H1 (cell line): ENCODE results near the gene TEN1. TPM values are rescaled to one million over a fixed set of nuclear protein-coding genes. Genes with fewer than 3 reads are reported as not detected.

Experiments
- CTCF ChIA-PET: fragments of 300-600 bp; sonication (Branson Sonifier 250); formaldehyde crosslinking; loops from one replicate; lab custom pipeline; 2021; ENCODE audit not compliant: partially characterized antibody; lab: Charles Lee
- POLR2A ChIA-PET: fragments of 300-600 bp; sonication (Branson Sonifier 250); formaldehyde crosslinking; loops from one replicate; lab custom pipeline; 2021; ENCODE audit warnings: inconsistent platforms; ENCODE audit not compliant: partially characterized antibody; lab: Charles Lee
- DNase-seq, 2 experiments: peaks; one replicate each; pipeline versions ENCODE4 v3.0.0 to v3.0.0-alpha.2; 2010 to 2022; ENCODE audit warnings: low spot score in 2 of 2, low read depth in 1 of 2, mixed read lengths in 1 of 2
- FAIRE-seq: peaks from 2 replicates; lab custom pipeline; 2011; peaks lifted over from hg19 to GRCh38; lab: Jason Lieb, UNC
- H2AFZ ChIP-seq: 2 replicates; pipeline ENCODE4 v1.8.1; 2012; ENCODE audit warnings: low read length, inconsistent platforms
- H2AK5ac ChIP-seq: 2 replicates; pipeline ENCODE4 v1.6.1; 2013; ENCODE audit warnings: low read depth, low read length
- H2BK120ac ChIP-seq: replicated peaks from 2 replicates; pipeline ENCODE3; 2013; ENCODE audit warnings: low read depth, low read length, inconsistent platforms
- H2BK12ac ChIP-seq: 2 replicates; pipeline ENCODE4 v1.6.1; 2013; ENCODE audit warnings: low read depth, low read length
- H2BK15ac ChIP-seq: 2 replicates; pipeline ENCODE4 v1.6.1; 2013; ENCODE audit warnings: low read length
- H2BK20ac ChIP-seq: 2 replicates; pipeline ENCODE4 v1.6.1; 2013; ENCODE audit warnings: low read length
- H2BK5ac ChIP-seq: 2 replicates; pipeline ENCODE4 v1.6.1; 2013; ENCODE audit warnings: low read depth, low read length
- H3K14ac ChIP-seq: 2 replicates; pipeline ENCODE4 v1.6.1; 2013; ENCODE audit warnings: inconsistent platforms; ENCODE audit not compliant: insufficient read length
- H3K18ac ChIP-seq: 2 replicates; pipeline ENCODE4 v1.6.1; 2013; ENCODE audit warnings: low read length; ENCODE audit errors: extremely low read depth
- H3K23ac ChIP-seq: 2 replicates; pipeline ENCODE4 v1.6.1; 2013; ENCODE audit warnings: inconsistent platforms; ENCODE audit not compliant: insufficient read length
- H3K23me2 ChIP-seq: 2 replicates; pipeline ENCODE4 v1.6.1; 2013; ENCODE audit warnings: low read depth, low read length
- H3K27ac ChIP-seq: 2 replicates; pipeline ENCODE4 v1.6.1; 2011; ENCODE audit warnings: low read depth, low read length, inconsistent platforms
- H3K27me3 ChIP-seq, 4 experiments: replicated peaks in 1 of 4; 1 replicate in 1 of 4; 2 replicates in 3 of 4; pipeline versions ENCODE4 v1.6.1 to v1.8.1; 2011 to 2013; ENCODE audit warnings: low read length in 3 of 4, mild to moderate bottlenecking in 3 of 4, inconsistent platforms in 2 of 4, mixed read lengths in 2 of 4, moderate library complexity in 1 of 4; ENCODE audit not compliant: control insufficient read depth in 3 of 4, insufficient read depth in 3 of 4; ENCODE audit errors: extremely low read depth in 1 of 4
- H3K36me3 ChIP-seq, 4 experiments: 2 replicates each; pipeline versions ENCODE4 v1.6.1 to v1.8.1; 2011 to 2013; ENCODE audit warnings: mild to moderate bottlenecking in 4 of 4, low read length in 3 of 4, moderate library complexity in 2 of 4, control low read depth in 1 of 4, inconsistent platforms in 1 of 4; ENCODE audit not compliant: insufficient read depth in 4 of 4, control insufficient read depth in 2 of 4
- H3K4ac ChIP-seq: replicated peaks from 2 replicates; pipeline ENCODE3; 2013; ENCODE audit warnings: low read length, low read depth, mixed read lengths, inconsistent platforms; ENCODE audit not compliant: insufficient read length
- H3K4me1 ChIP-seq, 4 experiments: replicated peaks in 1 of 4; 1 replicate in 1 of 4; 2 replicates in 3 of 4; pipeline versions ENCODE4 v1.6.1 to v1.8.1; 2011 to 2013; ENCODE audit warnings: low read length in 3 of 4, inconsistent platforms in 2 of 4, mixed read lengths in 1 of 4; ENCODE audit not compliant: insufficient read depth in 4 of 4, control insufficient read depth in 3 of 4
- H3K4me2 ChIP-seq, 2 experiments: 2 replicates each; pipeline versions ENCODE4 v1.6.1 to v1.8.1; 2011 to 2013; ENCODE audit warnings: low read depth in 2 of 2, low read length in 2 of 2, control low read depth in 1 of 2, inconsistent platforms in 1 of 2, mild to moderate bottlenecking in 1 of 2; ENCODE audit not compliant: insufficient read depth in 1 of 2
- H3K4me3 ChIP-seq, 4 experiments: fragments of 200-600, 300-600 bp in 1 of 4; sonication (generic), shearing (Covaris generic), sonication (Bioruptor Twin) in 1 of 4; 2 replicates each; pipeline versions ENCODE4 v1.5.1 to v1.8.1; 2011 to 2016; ENCODE audit warnings: low read length in 4 of 4, low read depth in 3 of 4, control low read depth in 2 of 4, inconsistent platforms in 2 of 4, mild to moderate bottlenecking in 2 of 4, mixed read lengths in 1 of 4, moderate library complexity in 1 of 4; ENCODE audit not compliant: insufficient read depth in 2 of 4; ENCODE audit errors: extremely low read depth in 1 of 4
- H3K56ac ChIP-seq: replicated peaks from 2 replicates; pipeline ENCODE3; 2013; ENCODE audit warnings: low read depth, mild to moderate bottlenecking, mixed read lengths, low read length, inconsistent platforms; ENCODE audit not compliant: insufficient read length
- H3K79me1 ChIP-seq: 2 replicates; pipeline ENCODE4 v1.6.1; 2013; ENCODE audit warnings: low read depth, low read length, control low read depth
- H3K79me2 ChIP-seq, 2 experiments: 2 replicates each; pipeline versions ENCODE4 v1.6.1 to v1.8.1; 2012 to 2013; ENCODE audit warnings: low read length in 2 of 2, mild to moderate bottlenecking in 2 of 2, inconsistent platforms in 1 of 2; ENCODE audit not compliant: insufficient read depth in 2 of 2, control insufficient read depth in 1 of 2
- H3K9ac ChIP-seq, 4 experiments: replicated peaks in 1 of 4; 1 replicate in 1 of 4; 2 replicates in 3 of 4; pipeline versions ENCODE4 v1.6.1 to v1.8.1; 2011 to 2013; ENCODE audit warnings: low read depth in 3 of 4, low read length in 3 of 4, control low read depth in 2 of 4, mild to moderate bottlenecking in 2 of 4, moderate library complexity in 2 of 4, inconsistent platforms in 1 of 4; ENCODE audit errors: extremely low read depth in 1 of 4
- H3K9me3 ChIP-seq, 2 experiments: 2 replicates each; pipeline versions ENCODE4 v1.6.1 to v1.8.1; 2012 to 2013; ENCODE audit warnings: mild to moderate bottlenecking in 2 of 2, moderate library complexity in 2 of 2, control low read depth in 1 of 2, inconsistent platforms in 1 of 2, low read depth in 1 of 2, low read length in 1 of 2, mixed read lengths in 1 of 2; ENCODE audit not compliant: insufficient read depth in 2 of 2
- H4K20me1 ChIP-seq, 2 experiments: replicated peaks in 1 of 2; 2 replicates each; pipeline versions ENCODE3 to v1.8.1; 2011 to 2013; ENCODE audit warnings: inconsistent platforms in 2 of 2, low read length in 2 of 2, mild to moderate bottlenecking in 1 of 2; ENCODE audit not compliant: insufficient read depth in 2 of 2, control insufficient read depth in 1 of 2
- H4K5ac ChIP-seq: 2 replicates; pipeline ENCODE4 v1.6.1; 2013; ENCODE audit warnings: low read length, low read depth, mixed read lengths, inconsistent platforms; ENCODE audit not compliant: insufficient read length
- H4K8ac ChIP-seq: 2 replicates; pipeline ENCODE4 v1.8.0; 2013; ENCODE audit warnings: mild to moderate bottlenecking, moderate library complexity, low read length, inconsistent platforms; ENCODE audit not compliant: insufficient read depth; ENCODE audit errors: extremely low read depth
- H4K91ac ChIP-seq: replicated peaks from 2 replicates; pipeline ENCODE3; 2013; ENCODE audit warnings: low read length, mixed read lengths, inconsistent platforms; ENCODE audit not compliant: insufficient read length
- CBX8 ChIP-seq: fragments of 300-800, 300-1000 bp; sonication (generic); IDR thresholded peaks from 2 replicates; pipeline ENCODE4 v1.7.1; 2016; ENCODE audit warnings: low read depth, low read length, borderline replicate concordance
- EP300 ChIP-seq, 2 experiments: IDR thresholded peaks; 1 replicate in 1 of 2; 2 replicates in 1 of 2; pipeline ENCODE4 v1.6.1; 2011 to 2012; ENCODE audit warnings: low read depth in 2 of 2, low read length in 2 of 2, mild to moderate bottlenecking in 2 of 2, borderline replicate concordance in 1 of 2, inconsistent platforms in 1 of 2, moderate library complexity in 1 of 2
- FOSL1 ChIP-seq: IDR thresholded peaks from 2 replicates; pipeline ENCODE4 v1.6.1; 2011; ENCODE audit warnings: mild to moderate bottlenecking, low read depth, low read length, moderate library complexity; ENCODE audit not compliant: insufficient read depth
- GABPA ChIP-seq: IDR thresholded peaks from 2 replicates; pipeline ENCODE4 v1.6.1; 2011; ENCODE audit warnings: mild to moderate bottlenecking, low read length, moderate library complexity, borderline replicate concordance; ENCODE audit not compliant: insufficient read depth
- KDM5A ChIP-seq: fragments of 200-600 bp; IDR thresholded peaks from 2 replicates; pipeline ENCODE4 v1.7.1; 2012; ENCODE audit warnings: mild to moderate bottlenecking, low read length, inconsistent platforms, mixed read lengths
- MAFK ChIP-seq: IDR thresholded peaks from 2 replicates; pipeline ENCODE4 v1.6.1; 2012; ENCODE audit warnings: low read depth, mild to moderate bottlenecking, improper control_type of control experiment, low read length
- NANOG ChIP-seq: IDR thresholded peaks from 2 replicates; pipeline ENCODE4 v1.6.1; 2011; ENCODE audit warnings: low read length, low read depth, mild to moderate bottlenecking, inconsistent platforms; ENCODE audit not compliant: insufficient read depth, poor library complexity, severe bottlenecking
- POLR2A ChIP-seq, 2 experiments: IDR thresholded peaks; 1 replicate in 1 of 2; 2 replicates in 1 of 2; pipeline ENCODE4 v1.6.1; 2011; ENCODE audit warnings: low read depth in 2 of 2, low read length in 2 of 2, mild to moderate bottlenecking in 2 of 2; ENCODE audit errors: control extremely low read depth in 1 of 2
- POLR2AphosphoS5 ChIP-seq: IDR thresholded peaks from 2 replicates; pipeline ENCODE4 v1.6.1; 2011; ENCODE audit warnings: low read depth, low read length
- SP1 ChIP-seq: IDR thresholded peaks from 2 replicates; pipeline ENCODE4 v1.6.1; 2011; ENCODE audit warnings: low read depth, low read length
- SP2 ChIP-seq: IDR thresholded peaks from 2 replicates; pipeline ENCODE4 v1.6.1; 2012; ENCODE audit warnings: mild to moderate bottlenecking, low read length, inconsistent platforms
- TBP ChIP-seq: IDR thresholded peaks from 2 replicates; pipeline ENCODE4 v1.6.1; 2011; ENCODE audit warnings: low read depth, low read length, improper control_type of control experiment
- ZNF274 ChIP-seq: IDR thresholded peaks from 2 replicates; pipeline ENCODE4 v1.7.0; 2012; ENCODE audit warnings: low read length, borderline replicate concordance; ENCODE audit errors: extremely low read depth
- WGBS, 2 experiments: shearing (Covaris generic) in 1 of 2; methylation state at CpG; one replicate each; pipeline versions ENCODE4 v1.1.6 to v1.1.7; 2013 to 2015; ENCODE audit warnings: low lambda C conversion rate in 2 of 2, mixed read lengths in 2 of 2, inconsistent platforms in 1 of 2, low coverage in 1 of 2, missing lambda C conversion rate in 1 of 2; ENCODE audit not compliant: insufficient replicate concordance in 2 of 2, insufficient coverage in 1 of 2, insufficient read length in 1 of 2; ENCODE audit errors: extremely low coverage in 1 of 2, missing lambda C conversion rate in 1 of 2; 5-methylcytosine and 5-hydroxymethylcytosine counted together
- polyA plus RNA-seq, 7 experiments: library from polyadenylated mRNA; depleted of rRNA in 3 of 7; stranded (reverse) in 5 of 7; unstranded in 2 of 7; fragments of >200 nt in 5 of 7; fragments of 200-250 nt in 2 of 7; gene quantifications; 1 replicate in 5 of 7; 2 replicates in 1 of 7; 4 replicates in 1 of 7; pipeline versions ENCODE4 v1.2.1 to v1.2.3, GENCODE V29; 2011 to 2013; ENCODE audit warnings: missing spikeins in 2 of 7, mixed read lengths in 2 of 7
- total RNA-seq: library from RNA; stranded (reverse); fragmentation: NEBNext Ultra II Directional; extraction: Animal tissue kit (Norgen Biotek cat#: 25700); gene quantifications from 2 replicates; pipeline ENCODE4 v1.2.1, GENCODE V29; 2021
- TF ChIP-seq, protein P1 (sequence below): IDR thresholded peaks from 2 replicates; pipeline ENCODE4 v1.6.1; 2012; ENCODE audit warnings: inconsistent platforms

TEN1 gene
- total and polyA plus RNA-seq, 2 of the 8 experiments (the other 6 are each of a cell fraction or from before 2014, with no cell fraction given): 15.9 to 18.7 TPM

DNA sequence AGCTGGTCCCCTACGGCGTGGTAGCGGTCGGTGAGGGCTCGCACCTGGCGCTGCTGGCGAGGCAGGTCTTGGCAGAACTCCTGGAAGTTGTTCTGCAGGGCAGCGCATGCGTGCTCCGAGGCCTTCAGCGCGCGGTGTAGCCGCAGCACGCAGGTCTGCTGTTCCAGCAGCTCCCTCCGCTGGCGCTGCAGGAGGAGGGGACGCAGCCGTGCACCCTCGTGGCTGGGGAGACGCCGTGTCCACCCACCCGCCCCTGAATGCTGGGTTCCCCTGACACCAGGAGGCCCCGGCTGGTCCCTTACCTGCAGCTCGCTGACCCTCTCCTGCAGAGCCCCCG is 35.9 kb downstream of the TEN1 start:
- H2BK120ac ChIP-seq: no peak overlapping the region
- H2BK20ac ChIP-seq: no peak overlapping the region; the same call in 1 of the 2 replicates
- H4K20me1 ChIP-seq: no peaks in the 10 kb centered on the region
- H3K27me3 ChIP-seq: no peaks in the 10 kb centered on the region; a peak in 1 of 7 replicates
- WGBS, 2 experiments: 96% methylated on average over 11 of the region's 26 CpGs; no CpG with 5 or more reads in 1 of the 2 experiments
- no peak for FAIRE-seq
- no peak overlapping the region for H2BK15ac ChIP-seq
- H4K8ac ChIP-seq: no peak overlapping the region
- no peak overlapping the region for H4K5ac ChIP-seq
- H3K36me3 ChIP-seq: no peaks in the 10 kb centered on the region
- no peak overlapping the region for H3K23ac ChIP-seq
- H3K4ac ChIP-seq: no peak overlapping the region
- ChIA-PET POLR2A (interaction anchor here (0.6 to 2.0 kb wide), 5 partner anchors 8 to 718 kb away, joined by 3 to 9 read pairs (median 5); partner anchors contain the start of gene ZACN), CTCF (interaction anchor here (0.6 to 32.0 kb wide), 34 partner anchors 13 to 269 kb away, joined by 3 to 885 read pairs (median 5); partner anchors contain the start of genes CDK3, EVPL, MRPL38 and TRIM47)
- no peak for DNase-seq
- no peak overlapping the region for H3K4me2 ChIP-seq
- H3K4me1 ChIP-seq: peaks cover 0 to 2% (median under 1%) of the 10 kb centered on the region in 4 experiments; a peak in 3 of 7 replicates
- no peak overlapping the region for H2AFZ ChIP-seq
- no peaks in the 10 kb centered on the region for H3K23me2 ChIP-seq
- no peak overlapping the region for H4K91ac ChIP-seq
- no peak overlapping the region for H2BK5ac ChIP-seq
- no peak overlapping the region for H3K14ac ChIP-seq
- no peak overlapping the region for H3K4me3 ChIP-seq
- H3K79me2 ChIP-seq: no peaks in the 10 kb centered on the region
- H3K27ac ChIP-seq: no peak overlapping the region
- no peak overlapping the region for H3K56ac ChIP-seq
- H3K79me1 ChIP-seq: no peaks in the 10 kb centered on the region
- H2BK12ac ChIP-seq: no peak overlapping the region
- peak overlapping the region; percentile 78 for H3K18ac ChIP-seq
- no peak overlapping the region for H3K9ac ChIP-seq
- H2AK5ac ChIP-seq: no peak overlapping the region
- no peaks in the 10 kb centered on the region; a peak in 1 of 4 replicates for H3K9me3 ChIP-seq
- TF ChIP-seq TBP (no peak), POLR2A (IDR thresholded peaks at IDR 0.05; ENCODE audit: control extremely low read depth in 1 of 2, low read depth in 2 of 2, low read length in 2 of 2) (no peak), EP300 (IDR thresholded peaks at IDR 0.05; ENCODE audit: borderline replicate concordance in 1 of 2, low read depth in 2 of 2, low read length in 2 of 2) (no peak), MAFK (no peak), ZNF274 (no peak), CBX8 (no peak), SP1 (no peak), NANOG (no peak), KDM5A (no peak), POLR2AphosphoS5 (no peak), GABPA (no peak), SP2 (no peak), FOSL1 (no peak)
- TF ChIP-seq, protein P1, sequence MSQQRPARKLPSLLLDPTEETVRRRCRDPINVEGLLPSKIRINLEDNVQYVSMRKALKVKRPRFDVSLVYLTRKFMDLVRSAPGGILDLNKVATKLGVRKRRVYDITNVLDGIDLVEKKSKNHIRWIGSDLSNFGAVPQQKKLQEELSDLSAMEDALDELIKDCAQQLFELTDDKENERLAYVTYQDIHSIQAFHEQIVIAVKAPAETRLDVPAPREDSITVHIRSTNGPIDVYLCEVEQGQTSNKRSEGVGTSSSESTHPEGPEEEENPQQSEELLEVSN: no peak
